ENCODE measurements around the gene PBRM1. TPM values are rescaled to one million over a fixed set of nuclear protein-coding genes. Genes with fewer than 3 reads are reported as not detected.
A peak's percentile ranks its signal among the peaks of the same experiment; 100 is the strongest.

PBRM1 gene
- total and polyA plus RNA-seq, 2 of the 13 experiments (the other 11 are each of a cell fraction or from before 2014, with no cell fraction given) = 10.9 to 33.2 TPM

GRCh38 chr3:52721002-52721729 is 35.5 kb upstream of the PBRM1 start:
- ATAC-seq (no peak), DNase-seq (ENCODE audit: low spot score) (no peak), FAIRE-seq (no peak)
- 97% methylated on average over 6 of the region's 6 CpGs for WGBS (ENCODE audit: low lambda C conversion rate)
- intact Hi-C loops (cut with micrococcal nuclease; ENCODE audit: unreplicated experiment) = no loop called here
- Histone ChIP-seq H3K79me2 (ENCODE audit: insufficient read depth, low read length) (no peaks in the 10 kb centered on the region), H3K4me1 (ENCODE audit: insufficient read depth, low read length) (peaks cover 20% of the 10 kb centered on the region), H3K36me3 (replicated peaks in 1 of 2; ENCODE audit: control insufficient read depth in 1 of 2, insufficient read depth in 2 of 2, low read length in 2 of 2) (peaks cover 0 to 5% of the 10 kb centered on the region in 2 experiments; a peak in 1 of 5 replicates), H3K27me3 (ENCODE audit: control insufficient read depth in 1 of 2, insufficient read depth in 2 of 2, low read length in 2 of 2) (no peaks in the 10 kb centered on the region), H3K27ac (ENCODE audit: extremely low read length, insufficient read depth, low read length) (no peak overlapping the region), H4K20me1 (ENCODE audit: insufficient read depth, low read length) (no peaks in the 10 kb centered on the region), H3K4me3 (replicated peaks in 1 of 3; ENCODE audit: insufficient read depth in 1 of 3, low read depth in 2 of 3, low read length in 3 of 3) (no peak overlapping the region), H3K4me2 (ENCODE audit: low read depth, low read length) (no peak overlapping the region), H3K9ac (ENCODE audit: insufficient read depth, low read depth, low read length) (no peak overlapping the region), H2AFZ (ENCODE audit: low read length) (no peak overlapping the region), H3K9me3 (ENCODE audit: low read length) (no peaks in the 10 kb centered on the region)
- BruUV-seq (replicated peaks) = no TSS peak
- no peak for TF ChIP-seq ETS1 (CRISPR knock-in tag; IDR thresholded peaks at IDR 0.05)
- TF ChIP-seq PLSCR1 (CRISPR knock-in tag; IDR thresholded peaks at IDR 0.05; ENCODE audit: borderline replicate concordance) = no peak
- ChIA-PET POLR2A (interaction anchor here (1.3 to 1.7 kb wide), 2 partner anchors 14 to 54 kb away, joined by 3 to 4 read pairs; no protein-coding TSS in a partner anchor), CTCF (ENCODE audit: low intra/inter-chr PET ratio, low total read pairs) (no interaction called here)
- in situ Hi-C loops (cut with HindIII; ENCODE audit: extremely low pct_ligation_motif_present, low pct_unique_long_range_greater_than_20kb) = no loop called here

- in situ Hi-C loops (cut with HindIII; ENCODE audit: extremely low pct_ligation_motif_present, low pct_unique_long_range_greater_than_20kb) = no loop called here
- Histone ChIP-seq H2AFZ (ENCODE audit: low read length) (no peak overlapping the region), H3K4me3 (replicated peaks in 1 of 3; ENCODE audit: insufficient read depth in 1 of 3, low read depth in 2 of 3, low read length in 3 of 3) (no peak overlapping the region), H3K79me2 (ENCODE audit: insufficient read depth, low read length) (no peaks in the 10 kb centered on the region), H3K27me3 (ENCODE audit: control insufficient read depth in 1 of 2, insufficient read depth in 2 of 2, low read length in 2 of 2) (no peaks in the 10 kb centered on the region), H3K9me3 (ENCODE audit: low read length) (no peaks in the 10 kb centered on the region), H4K20me1 (ENCODE audit: insufficient read depth, low read length) (no peaks in the 10 kb centered on the region), H3K4me1 (ENCODE audit: insufficient read depth, low read length) (peaks cover 26% of the 10 kb centered on the region), H3K27ac (ENCODE audit: extremely low read length, insufficient read depth, low read length) (no peak overlapping the region), H3K36me3 (replicated peaks in 1 of 2; ENCODE audit: control insufficient read depth in 1 of 2, insufficient read depth in 2 of 2, low read length in 2 of 2) (peaks cover 0 to 5% of the 10 kb centered on the region in 2 experiments; a peak in 1 of 5 replicates), H3K4me2 (ENCODE audit: low read depth, low read length) (no peak overlapping the region), H3K9ac (ENCODE audit: insufficient read depth, low read depth, low read length) (no peak overlapping the region)
- FAIRE-seq (no peak), DNase-seq (ENCODE audit: low spot score) (no peak), ATAC-seq (no peak)
- intact Hi-C loops (cut with micrococcal nuclease; ENCODE audit: unreplicated experiment) = no loop called here
- no peak for TF ChIP-seq ZBTB1 (CRISPR knock-in tag; IDR thresholded peaks at IDR 0.05; ENCODE audit: borderline replicate concordance)
- TF ChIP-seq ZNF615 (CRISPR knock-in tag; IDR thresholded peaks at IDR 0.05; ENCODE audit: borderline replicate concordance) = no peak
- TF ChIP-seq WIZ (CRISPR knock-in tag; IDR thresholded peaks at IDR 0.05) = no peak
- TF ChIP-seq PAXIP1 (CRISPR knock-in tag; conservative IDR thresholded peaks at IDR 0.05) = no peak
- TF ChIP-seq KAT7 (CRISPR knock-in tag; IDR thresholded peaks at IDR 0.05; ENCODE audit: borderline replicate concordance) = no peak
- TF ChIP-seq ZNF160 (CRISPR knock-in tag; IDR thresholded peaks at IDR 0.05) = peak; percentile 97
- no peak for TF ChIP-seq ZNF484 (CRISPR knock-in tag; IDR thresholded peaks at IDR 0.05; ENCODE audit: borderline replicate concordance, low read depth)
- no TSS peak for BruUV-seq (replicated peaks)
- ChIA-PET POLR2A (no interaction called here), CTCF (ENCODE audit: low intra/inter-chr PET ratio, low total read pairs) (no interaction called here)
Measured at GRCh38 chr3:52719618-52720017, 33.9 kb upstream of the PBRM1 start.
